ENCODE results near the gene GPN2.

The GPN2 gene

GRCh38 chr1:26862781-26863684, 27.1 kb downstream of the GPN2 start, which contains the start of gene SFN (continued):
- TF ChIP-seq GLIS2 (tag by site-specific recombination; IDR thresholded peaks at IDR 0.05) (peak; percentile 53; the same call in 1 of the 2 replicates), ZNF223 (tag by site-specific recombination; IDR thresholded peaks at IDR 0.05) (no peak), YY2 (tag by site-specific recombination; IDR thresholded peaks at IDR 0.05) (no peak), ZNF561 (tag by site-specific recombination; IDR thresholded peaks at IDR 0.05; ENCODE audit: borderline replicate concordance) (0 out of 2 replicates have a peak, but pooled peaks have one; percentile 29), HIC1 (tag by site-specific recombination; IDR thresholded peaks at IDR 0.05) (peak; percentile 23; the same call in 1 of the 2 replicates), OSR2 (tag by site-specific recombination; IDR thresholded peaks at IDR 0.05) (no peak), ZSCAN23 (tag by site-specific recombination; IDR thresholded peaks at IDR 0.05) (0 out of 2 replicates have a peak, but pooled peaks have one; percentile 19), ZNF239 (tag by site-specific recombination; IDR thresholded peaks at IDR 0.05) (no peak), ZNF513 (tag by site-specific recombination; IDR thresholded peaks at IDR 0.05) (no peak), ZBTB7A (tag by site-specific recombination; IDR thresholded peaks at IDR 0.05; ENCODE audit: low read depth) (no peak)

GRCh38 chr1:26861889-26862378, 28.1 kb downstream of the GPN2 start:
- Histone ChIP-seq H3K36me3 (ENCODE audit: control insufficient read depth in 2 of 2, insufficient read depth in 1 of 2, low read length in 2 of 2) (no peaks in the 10 kb centered on the region), H3K4me1 (ENCODE audit: control insufficient read depth, insufficient read depth, low read length) (0 out of 2 replicates have a peak, but pooled peaks cover 2% of the 10 kb centered on the region), H3K4me3 (ENCODE audit: low read depth, low read length) (no peak overlapping the region), H3K27ac (ENCODE audit: extremely low read depth, low read depth, low read length) (no peak overlapping the region), H3K9me3 (ENCODE audit: control insufficient read depth, insufficient read depth, low read depth, low read length) (no peaks in the 10 kb centered on the region)
- POLR2A ChIA-PET: interaction anchor here (0.8 to 1.2 kb wide), 2 partner anchors 25 to 36 kb away, joined by 3 read pairs; partner anchors contain the start of gene ZDHHC18
- CTCF ChIA-PET: interaction anchor here (0.6 to 4.1 kb wide), 8 partner anchors 9 to 262 kb away, joined by 3 to 18 read pairs (median 4); no protein-coding TSS in a partner anchor
- TF ChIP-seq PATZ1 (tag by site-specific recombination; IDR thresholded peaks at IDR 0.05) (no peak; the same call in 1 of the 2 replicates), HOXC10 (CRISPR knock-in tag; IDR thresholded peaks at IDR 0.05) (0 out of 2 replicates have a peak, but pooled peaks have one; percentile 30), GLIS2 (tag by site-specific recombination; IDR thresholded peaks at IDR 0.05) (0 out of 2 replicates have a peak, but pooled peaks have one; percentile 11), SCRT2 (tag by site-specific recombination; IDR thresholded peaks at IDR 0.05) (peak; percentile 43; the same call in 1 of the 2 replicates), ZNF776 (tag by site-specific recombination; IDR thresholded peaks at IDR 0.05; ENCODE audit: borderline replicate concordance) (no peak), ZNF341 (tag by site-specific recombination; IDR thresholded peaks at IDR 0.05; ENCODE audit: low read depth) (peak; percentile 95), GLIS1 (tag by site-specific recombination; IDR thresholded peaks at IDR 0.05) (peak; percentile 71), ZNF292 (tag by site-specific recombination; IDR thresholded peaks at IDR 0.05; ENCODE audit: borderline replicate concordance, low read depth) (no peak), SP7 (tag by site-specific recombination; IDR thresholded peaks at IDR 0.05) (peak; percentile 42; the same call in 1 of the 2 replicates), ZNF654 (tag by site-specific recombination; IDR thresholded peaks at IDR 0.05; ENCODE audit: low read depth) (no peak), ZNF76 (tag by site-specific recombination; IDR thresholded peaks at IDR 0.05; ENCODE audit: borderline replicate concordance, low read depth) (no peak), HIC1 (tag by site-specific recombination; IDR thresholded peaks at IDR 0.05) (0 out of 2 replicates have a peak, but pooled peaks have one; percentile 36), ZIC2 (tag by site-specific recombination; IDR thresholded peaks at IDR 0.05) (peak; percentile 91), ZNF335 (tag by site-specific recombination; conservative IDR thresholded peaks at IDR 0.05) (0 out of 2 replicates have a peak, but pooled peaks have one; percentile 13), ZSCAN5A (tag by site-specific recombination; IDR thresholded peaks at IDR 0.05) (no peak)

All from HEK293 (cell line).